HepG2 (cell line): ENCODE measurements around the gene EPHB4. TPM values are rescaled to one million over a fixed set of nuclear protein-coding genes. Genes with fewer than 3 reads are reported as not detected.

Experiments used
- FOXA3 ChIP-seq: IDR thresholded peaks from 2 replicates; pipeline ENCODE4 v1.6.1; 2016; ENCODE audit warnings: missing genetic modification reagents, missing compliant biosample characterization
- GABPB1 ChIP-seq: IDR thresholded peaks from 2 replicates; pipeline ENCODE4 v1.6.1; 2016; ENCODE audit warnings: mild to moderate bottlenecking, missing genetic modification reagents, moderate library complexity, missing compliant biosample characterization
- MEIS2 ChIP-seq: sonication (generic); formaldehyde crosslinking; IDR thresholded peaks from 2 replicates; pipeline ENCODE4 v1.9.0; 2021; ENCODE audit warnings: mild to moderate bottlenecking, missing genetic modification reagents
- RARA ChIP-seq: IDR thresholded peaks from 2 replicates; pipeline ENCODE4 v1.6.1; 2016; ENCODE audit warnings: missing genetic modification reagents, missing compliant biosample characterization
- SAP130 ChIP-seq: IDR thresholded peaks from 2 replicates; pipeline ENCODE4 v1.6.1; 2016; ENCODE audit warnings: low read depth
- ZFP41 ChIP-seq: sonication (generic); formaldehyde crosslinking; IDR thresholded peaks from 2 replicates; pipeline ENCODE4 v1.4.0; 2020; ENCODE audit warnings: mild to moderate bottlenecking, missing genetic modification reagents, borderline replicate concordance
- ZNF121 ChIP-seq: sonication (generic); formaldehyde crosslinking; IDR thresholded peaks from 2 replicates; pipeline ENCODE4 v1.5.0; 2020; ENCODE audit warnings: mild to moderate bottlenecking, missing genetic modification reagents
- ZNF546 ChIP-seq: sonication (generic); formaldehyde crosslinking; conservative IDR thresholded peaks from 2 replicates; pipeline ENCODE4 v1.8.1; 2023; ENCODE audit warnings: mild to moderate bottlenecking, missing genetic modification reagents
- polyA plus RNA-seq, 8 experiments: library from polyadenylated mRNA; depleted of rRNA in 3 of 8; stranded (reverse) in 7 of 8; unstranded in 1 of 8; fragments of >200 nt; fragmentation: Illumina TruSeq in 4 of 8; extraction: Trizol in 4 of 8; gene quantifications; 2 replicates each; pipeline versions ENCODE4 v1.2.1 to v1.2.3, GENCODE V29; 2011 to 2016; ENCODE audit warnings: low read depth in 4 of 8, missing spikeins in 1 of 8, mixed read lengths in 1 of 8; ENCODE audit not compliant: insufficient read depth in 1 of 8
- total RNA-seq, 5 experiments: library from RNA; depleted of rRNA; stranded (reverse); fragments of >200 nt; fragmentation: Illumina TruSeq; extraction: Trizol; gene quantifications; 2 replicates each; pipeline ENCODE4 v1.2.3, GENCODE V29; 2016; ENCODE audit warnings: low read depth in 1 of 5
- TF ChIP-seq, protein P1 (sequence below): sonication (generic); formaldehyde crosslinking; conservative IDR thresholded peaks from 2 replicates; pipeline ENCODE4 v1.8.0; 2022; ENCODE audit warnings: low read depth, missing genetic modification reagents
- TF ChIP-seq, protein P2 (sequence below): IDR thresholded peaks from 2 replicates; pipeline ENCODE4 v1.6.1; 2016; ENCODE audit warnings: mild to moderate bottlenecking
- TF ChIP-seq, protein P3 (sequence below): sonication (generic); formaldehyde crosslinking; IDR thresholded peaks from 2 replicates; pipeline ENCODE4 v1.4.0; 2020; ENCODE audit warnings: missing genetic modification reagents
- TF ChIP-seq, protein P4 (sequence below): sonication (generic); formaldehyde crosslinking; IDR thresholded peaks from 2 replicates; pipeline ENCODE4 v1.5.0; 2020; ENCODE audit warnings: missing genetic modification reagents
- TF ChIP-seq, protein P5 (sequence below): sonication (generic); formaldehyde crosslinking; IDR thresholded peaks from 2 replicates; pipeline ENCODE4 v1.4.0; 2020; ENCODE audit warnings: mild to moderate bottlenecking, missing genetic modification reagents, borderline replicate concordance

The EPHB4 gene
- total and polyA plus RNA-seq, 2 of the 13 experiments (the other 11 are each of a cell fraction or from before 2014, with no cell fraction given), result 61.4 to 69.6 TPM

DNA sequence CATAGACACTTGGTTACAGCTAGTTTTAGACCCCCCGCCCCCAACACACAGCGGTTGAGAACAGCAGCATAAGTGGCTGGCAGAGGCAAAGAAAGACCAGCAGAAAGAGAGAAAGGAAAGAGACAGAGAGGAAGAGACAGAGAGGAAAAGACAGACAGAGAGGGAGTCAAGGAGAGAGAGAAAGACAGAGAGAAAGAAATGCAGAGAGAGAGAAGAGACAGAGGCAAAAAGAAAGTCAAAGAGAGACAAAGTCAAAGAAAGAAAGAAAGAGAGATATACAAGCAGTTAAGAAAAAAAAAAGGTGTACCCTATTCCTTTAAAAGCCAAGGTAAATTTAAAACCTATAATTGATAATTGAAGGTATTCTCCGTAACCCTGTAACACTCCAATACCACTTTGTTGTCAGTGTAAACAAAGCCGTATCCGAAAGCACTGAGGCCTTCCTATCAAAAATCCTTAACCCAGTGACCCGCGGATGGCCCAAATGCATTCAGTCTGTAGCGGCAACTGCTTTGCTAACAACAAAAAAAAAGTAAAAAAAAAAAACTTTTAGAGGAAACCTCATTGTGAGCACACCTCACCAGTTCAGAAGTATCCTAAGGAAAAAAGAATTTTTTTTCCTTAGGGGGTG, 13.3 kb upstream of the EPHB4 start (continued):
- TF ChIP-seq, protein P1, sequence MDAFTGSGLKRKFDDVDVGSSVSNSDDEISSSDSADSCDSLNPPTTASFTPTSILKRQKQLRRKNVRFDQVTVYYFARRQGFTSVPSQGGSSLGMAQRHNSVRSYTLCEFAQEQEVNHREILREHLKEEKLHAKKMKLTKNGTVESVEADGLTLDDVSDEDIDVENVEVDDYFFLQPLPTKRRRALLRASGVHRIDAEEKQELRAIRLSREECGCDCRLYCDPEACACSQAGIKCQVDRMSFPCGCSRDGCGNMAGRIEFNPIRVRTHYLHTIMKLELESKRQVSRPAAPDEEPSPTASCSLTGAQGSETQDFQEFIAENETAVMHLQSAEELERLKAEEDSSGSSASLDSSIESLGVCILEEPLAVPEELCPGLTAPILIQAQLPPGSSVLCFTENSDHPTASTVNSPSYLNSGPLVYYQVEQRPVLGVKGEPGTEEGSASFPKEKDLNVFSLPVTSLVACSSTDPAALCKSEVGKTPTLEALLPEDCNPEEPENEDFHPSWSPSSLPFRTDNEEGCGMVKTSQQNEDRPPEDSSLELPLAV, result no peak
- TF ChIP-seq RARA (CRISPR knock-in tag) (peak; percentile 76), SAP130 (CRISPR knock-in tag) (no peak), ZNF121 (no peak), ZFP41 (CRISPR knock-in tag) (no peak), FOXA3 (peak; percentile 73), ZNF546 (CRISPR knock-in tag) (no peak), MEIS2 (CRISPR knock-in tag) (no peak), GABPB1 (CRISPR knock-in tag) (no peak)
- TF ChIP-seq, protein P2, sequence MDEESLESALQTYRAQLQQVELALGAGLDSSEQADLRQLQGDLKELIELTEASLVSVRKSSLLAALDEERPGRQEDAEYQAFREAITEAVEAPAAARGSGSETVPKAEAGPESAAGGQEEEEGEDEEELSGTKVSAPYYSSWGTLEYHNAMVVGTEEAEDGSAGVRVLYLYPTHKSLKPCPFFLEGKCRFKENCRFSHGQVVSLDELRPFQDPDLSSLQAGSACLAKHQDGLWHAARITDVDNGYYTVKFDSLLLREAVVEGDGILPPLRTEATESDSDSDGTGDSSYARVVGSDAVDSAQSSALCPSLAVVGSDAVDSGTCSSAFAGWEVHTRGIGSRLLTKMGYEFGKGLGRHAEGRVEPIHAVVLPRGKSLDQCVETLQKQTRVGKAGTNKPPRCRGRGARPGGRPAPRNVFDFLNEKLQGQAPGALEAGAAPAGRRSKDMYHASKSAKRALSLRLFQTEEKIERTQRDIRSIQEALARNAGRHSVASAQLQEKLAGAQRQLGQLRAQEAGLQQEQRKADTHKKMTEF (CRISPR knock-in tag), result 0 out of 2 replicates have a peak, but pooled peaks have one; percentile 23
- TF ChIP-seq, protein P3, sequence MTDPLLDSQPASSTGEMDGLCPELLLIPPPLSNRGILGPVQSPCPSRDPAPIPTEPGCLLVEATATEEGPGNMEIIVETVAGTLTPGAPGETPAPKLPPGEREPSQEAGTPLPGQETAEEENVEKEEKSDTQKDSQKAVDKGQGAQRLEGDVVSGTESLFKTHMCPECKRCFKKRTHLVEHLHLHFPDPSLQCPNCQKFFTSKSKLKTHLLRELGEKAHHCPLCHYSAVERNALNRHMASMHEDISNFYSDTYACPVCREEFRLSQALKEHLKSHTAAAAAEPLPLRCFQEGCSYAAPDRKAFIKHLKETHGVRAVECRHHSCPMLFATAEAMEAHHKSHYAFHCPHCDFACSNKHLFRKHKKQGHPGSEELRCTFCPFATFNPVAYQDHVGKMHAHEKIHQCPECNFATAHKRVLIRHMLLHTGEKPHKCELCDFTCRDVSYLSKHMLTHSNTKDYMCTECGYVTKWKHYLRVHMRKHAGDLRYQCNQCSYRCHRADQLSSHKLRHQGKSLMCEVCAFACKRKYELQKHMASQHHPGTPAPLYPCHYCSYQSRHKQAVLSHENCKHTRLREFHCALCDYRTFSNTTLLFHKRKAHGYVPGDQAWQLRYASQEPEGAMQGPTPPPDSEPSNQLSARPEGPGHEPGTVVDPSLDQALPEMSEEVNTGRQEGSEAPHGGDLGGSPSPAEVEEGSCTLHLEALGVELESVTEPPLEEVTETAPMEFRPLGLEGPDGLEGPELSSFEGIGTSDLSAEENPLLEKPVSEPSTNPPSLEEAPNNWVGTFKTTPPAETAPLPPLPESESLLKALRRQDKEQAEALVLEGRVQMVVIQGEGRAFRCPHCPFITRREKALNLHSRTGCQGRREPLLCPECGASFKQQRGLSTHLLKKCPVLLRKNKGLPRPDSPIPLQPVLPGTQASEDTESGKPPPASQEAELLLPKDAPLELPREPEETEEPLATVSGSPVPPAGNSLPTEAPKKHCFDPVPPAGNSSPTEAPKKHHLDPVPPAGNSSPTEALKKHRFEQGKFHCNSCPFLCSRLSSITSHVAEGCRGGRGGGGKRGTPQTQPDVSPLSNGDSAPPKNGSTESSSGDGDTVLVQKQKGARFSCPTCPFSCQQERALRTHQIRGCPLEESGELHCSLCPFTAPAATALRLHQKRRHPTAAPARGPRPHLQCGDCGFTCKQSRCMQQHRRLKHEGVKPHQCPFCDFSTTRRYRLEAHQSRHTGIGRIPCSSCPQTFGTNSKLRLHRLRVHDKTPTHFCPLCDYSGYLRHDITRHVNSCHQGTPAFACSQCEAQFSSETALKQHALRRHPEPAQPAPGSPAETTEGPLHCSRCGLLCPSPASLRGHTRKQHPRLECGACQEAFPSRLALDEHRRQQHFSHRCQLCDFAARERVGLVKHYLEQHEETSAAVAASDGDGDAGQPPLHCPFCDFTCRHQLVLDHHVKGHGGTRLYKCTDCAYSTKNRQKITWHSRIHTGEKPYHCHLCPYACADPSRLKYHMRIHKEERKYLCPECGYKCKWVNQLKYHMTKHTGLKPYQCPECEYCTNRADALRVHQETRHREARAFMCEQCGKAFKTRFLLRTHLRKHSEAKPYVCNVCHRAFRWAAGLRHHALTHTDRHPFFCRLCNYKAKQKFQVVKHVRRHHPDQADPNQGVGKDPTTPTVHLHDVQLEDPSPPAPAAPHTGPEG (CRISPR knock-in tag), result no peak
- TF ChIP-seq, protein P4, sequence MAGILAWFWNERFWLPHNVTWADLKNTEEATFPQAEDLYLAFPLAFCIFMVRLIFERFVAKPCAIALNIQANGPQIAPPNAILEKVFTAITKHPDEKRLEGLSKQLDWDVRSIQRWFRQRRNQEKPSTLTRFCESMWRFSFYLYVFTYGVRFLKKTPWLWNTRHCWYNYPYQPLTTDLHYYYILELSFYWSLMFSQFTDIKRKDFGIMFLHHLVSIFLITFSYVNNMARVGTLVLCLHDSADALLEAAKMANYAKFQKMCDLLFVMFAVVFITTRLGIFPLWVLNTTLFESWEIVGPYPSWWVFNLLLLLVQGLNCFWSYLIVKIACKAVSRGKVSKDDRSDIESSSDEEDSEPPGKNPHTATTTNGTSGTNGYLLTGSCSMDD (CRISPR knock-in tag), result no peak
- TF ChIP-seq, protein P5, sequence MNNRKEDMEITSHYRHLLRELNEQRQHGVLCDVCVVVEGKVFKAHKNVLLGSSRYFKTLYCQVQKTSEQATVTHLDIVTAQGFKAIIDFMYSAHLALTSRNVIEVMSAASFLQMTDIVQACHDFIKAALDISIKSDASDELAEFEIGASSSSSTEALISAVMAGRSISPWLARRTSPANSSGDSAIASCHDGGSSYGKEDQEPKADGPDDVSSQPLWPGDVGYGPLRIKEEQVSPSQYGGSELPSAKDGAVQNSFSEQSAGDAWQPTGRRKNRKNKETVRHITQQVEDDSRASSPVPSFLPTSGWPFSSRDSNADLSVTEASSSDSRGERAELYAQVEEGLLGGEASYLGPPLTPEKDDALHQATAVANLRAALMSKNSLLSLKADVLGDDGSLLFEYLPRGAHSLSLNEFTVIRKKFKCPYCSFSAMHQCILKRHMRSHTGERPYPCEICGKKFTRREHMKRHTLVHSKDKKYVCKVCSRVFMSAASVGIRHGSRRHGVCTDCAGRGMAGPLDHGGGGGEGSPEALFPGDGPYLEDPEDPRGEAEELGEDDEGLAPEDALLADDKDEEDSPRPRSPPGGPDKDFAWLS (CRISPR knock-in tag), result no peak
